Heart right ventricle (tissue), 16 donors: ENCODE data around the gene CHID1. TPM values are rescaled to one million over a fixed set of nuclear protein-coding genes. Genes with fewer than 3 reads are reported as not detected.

Experiments used
- ATAC-seq, 8 donors: fragments of 200-7000 bp; cut with Tn5 transposase; one replicate each; pipeline ENCODE4 v1.9.1; 2020; ENCODE audit warnings: mild to moderate bottlenecking in 8 of 8, moderate library complexity in 8 of 8, moderate number of reproducible peaks in 1 of 8
- DNase-seq, 2 donors: peaks; one replicate each; pipeline ENCODE4 v3.0.0-alpha.2; 2020
- H3K27ac ChIP-seq, 10 donors: fragments of 200-600 bp; sonication (generic) in 2 of 10; one replicate each; pipeline versions ENCODE4 v1.5.0 to v1.8.0; 2020 to 2022; ENCODE audit warnings: mild to moderate bottlenecking in 3 of 10
- H3K27me3 ChIP-seq, 7 donors: fragments of 200-600 bp; one replicate each; pipeline ENCODE4 v1.8.0; 2021 to 2022; ENCODE audit warnings: mild to moderate bottlenecking in 2 of 7
- H3K36me3 ChIP-seq, 9 donors: fragments of 200-600 bp; sonication (generic) in 1 of 9; one replicate each; pipeline versions ENCODE4 v1.5.0 to v1.8.0; 2020 to 2022; ENCODE audit warnings: mild to moderate bottlenecking in 2 of 9
- H3K4me1 ChIP-seq, 9 donors: fragments of 200-600 bp; sonication (generic) in 1 of 9; one replicate each; pipeline versions ENCODE4 v1.5.0 to v1.8.0; 2020 to 2022; ENCODE audit warnings: mild to moderate bottlenecking in 4 of 9
- H3K4me3 ChIP-seq, 10 donors: fragments of 200-600 bp; sonication (generic) in 2 of 10; one replicate each; pipeline versions ENCODE4 v1.5.0 to v1.8.0; 2020 to 2022; ENCODE audit warnings: mild to moderate bottlenecking in 7 of 10, moderate library complexity in 2 of 10
- H3K9me3 ChIP-seq, 11 donors: fragments of 200-600 bp in 10 of 11; sonication (generic) in 2 of 11; one replicate each; pipeline versions ENCODE4 v1.5.0 to v1.8.0; 2013 to 2022; ENCODE audit warnings: mild to moderate bottlenecking in 2 of 11, control low read depth in 1 of 11, moderate library complexity in 1 of 11
- WGBS, 2 donors: extraction: QIAGEN DNeasy Blood & Tissue Kit; methylation state at CpG; one replicate each; pipeline ENCODE4 v1.1.7; 2013; ENCODE audit warnings: inconsistent platforms in 1 of 2; 5-methylcytosine and 5-hydroxymethylcytosine counted together
- intact Hi-C, 10 donors: fragments of 100-400 bp; cut with DNase I; formaldehyde crosslinking; loops; one replicate each; pipeline versions ENCODE4 v1.11.1 to v1.14.2; 2022
- long read RNA-seq, 3 donors: library from polyadenylated mRNA; unstranded; transcript quantifications; one replicate each; pipeline ENCODE4 v2.0.0, GENCODE V29; 2020 to 2021
- polyA plus RNA-seq, 2 donors: library from polyadenylated mRNA; stranded (reverse); fragments of 200-250 nt; gene quantifications; one replicate each; pipeline ENCODE4 v1.2.3, GENCODE V29; 2013
- total RNA-seq, 10 donors: library from RNA; stranded (reverse); fragmentation: NEBNext Ultra II Directional in 3 of 10; extraction: Animal tissue kit (Norgen Biotek cat#: 25700) in 3 of 10; gene quantifications; one replicate each; pipeline versions ENCODE4 v1.2.1 to v1.2.4, GENCODE V29; 2021 to 2023
- TF ChIP-seq, protein P1 (sequence below), 9 donors: fragments of 200-600 bp; sonication (generic) in 2 of 9; IDR thresholded peaks; one replicate each; pipeline versions ENCODE4 v1.5.0 to v1.8.0; 2021 to 2022; ENCODE audit warnings: antibody characterized with exemption in 9 of 9, mild to moderate bottlenecking in 5 of 9, moderate library complexity in 1 of 9
- donor health status: Arrhythmogenic right ventricular cardiomyopathy.
- donor health status: ischemic (EF 13 %, LVEDD 7.1; RV severe dilation, severe dysfunction).
- donor health status: healthy with polysubstance abuse.
- donor health status: DM: no; HTN: yes; CAD: no.
- donor health status: DM: no; HTN: no; CAD: no.
- donor health status: ischemic (EF 25% LVEDD 6.9; RV normal size, moderate dysfunction).
- donor health status: ischemic (EF 25% LVEDD 5.7; RV mildly dilated, moderate dysfunction).
- donor health status: healthy.
- donor health status: DM: yes; HTN: yes; CAD: no.
- donor health status: Ischemic cardiomyopathy.
- donor health status: ischemic (EF 35%, LVEDD 5.7; RV mildly dilated, moderate dysfunction).
- donor health status: nonischemic (EF 11% LVEDD 7.7; RV severe dilation, severe dysfunction).
- donor health status: DM: yes; HTN: yes; CAD: no.
- donor health status: PGD.
- donor health status: ischemic (EF 29% LVEDD 5.4; RV normal size, mild dysfunction).
- donor health status: nonischemic (EF 23%, LVEDD 6.1; RV moderate dilation, normal function).

Gene CHID1
- total RNA-seq (10 to 100 TPM; 47.9 to 75.2 (median 62.4) TPM), polyA plus RNA-seq (10 to 100 TPM; 40.1 to 53.5 TPM)
- long read RNA-seq, donor 1, transcript CHID1-203 (14 exons, 1,477 nt) = minor isoform, 11 of 70 reads
- long read RNA-seq, donor 1, transcript CHID1-202 (12 exons, 1,289 nt) = minor isoform, 5 of 70 reads
- long read RNA-seq, donor 1, transcript CHID1-201 (13 exons, 3,374 nt) = major isoform, 29 of 70 reads
- long read RNA-seq, donor 1, partial matches to known transcripts = 9 of 70 reads
- long read RNA-seq, donor 1, other reads (novel, unspliced or antisense) = 15 of 70 reads
- long read RNA-seq, donor 2, transcript CHID1-203 (14 exons, 1,477 nt) = minor isoform, 16 of 78 reads
- long read RNA-seq, donor 2, transcript CHID1-201 (13 exons, 3,374 nt) = major isoform, 38 of 78 reads
- long read RNA-seq, donor 2, transcript CHID1-202 (12 exons, 1,289 nt) = minor isoform, 5 of 78 reads
- long read RNA-seq, donor 2, partial matches to known transcripts = 10 of 78 reads
- long read RNA-seq, donor 2, other reads (novel, unspliced or antisense) = 9 of 78 reads
- long read RNA-seq, donor 3, transcript CHID1-201 (13 exons, 3,374 nt) = minor isoform, 44 of 123 reads
- long read RNA-seq, donor 3, transcript CHID1-203 (14 exons, 1,477 nt) = major isoform, 51 of 123 reads
- long read RNA-seq, donor 3, partial matches to known transcripts = 14 of 123 reads
- long read RNA-seq, donor 3, other reads (novel, unspliced or antisense) = 12 of 123 reads

DNA sequence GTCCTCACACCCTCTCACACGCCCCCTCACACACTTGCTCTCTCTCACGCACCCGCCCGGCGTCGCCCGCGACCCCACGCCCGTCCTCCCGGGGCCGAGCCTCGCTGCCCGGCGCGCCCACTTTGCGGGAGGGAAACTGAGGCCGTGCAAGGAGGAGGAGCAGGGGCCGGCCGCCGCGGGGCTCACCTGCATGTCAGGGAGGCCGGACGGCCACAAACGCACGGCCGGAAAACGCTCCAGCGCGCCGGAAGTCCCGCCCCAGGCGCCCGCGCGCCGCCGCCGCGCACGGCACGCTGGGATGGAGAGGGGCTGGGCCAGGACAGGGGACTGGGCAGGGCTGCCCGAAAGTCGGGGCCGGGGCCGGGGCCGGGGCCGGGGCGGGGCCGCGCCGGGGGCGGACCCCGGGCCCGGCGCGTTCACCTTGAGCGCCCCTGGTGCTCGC is at the start of gene CHID1:
TSS of gene CHID1 (minus strand) at position 222 of the 442 bp plus-strand sequence. CDS start 5,994 bp downstream, outside the sequence.
- WGBS, 2 donors = 0 to 1% methylated on average over 25 to 59 of the region's 59 CpGs
- TF ChIP-seq, protein P1, sequence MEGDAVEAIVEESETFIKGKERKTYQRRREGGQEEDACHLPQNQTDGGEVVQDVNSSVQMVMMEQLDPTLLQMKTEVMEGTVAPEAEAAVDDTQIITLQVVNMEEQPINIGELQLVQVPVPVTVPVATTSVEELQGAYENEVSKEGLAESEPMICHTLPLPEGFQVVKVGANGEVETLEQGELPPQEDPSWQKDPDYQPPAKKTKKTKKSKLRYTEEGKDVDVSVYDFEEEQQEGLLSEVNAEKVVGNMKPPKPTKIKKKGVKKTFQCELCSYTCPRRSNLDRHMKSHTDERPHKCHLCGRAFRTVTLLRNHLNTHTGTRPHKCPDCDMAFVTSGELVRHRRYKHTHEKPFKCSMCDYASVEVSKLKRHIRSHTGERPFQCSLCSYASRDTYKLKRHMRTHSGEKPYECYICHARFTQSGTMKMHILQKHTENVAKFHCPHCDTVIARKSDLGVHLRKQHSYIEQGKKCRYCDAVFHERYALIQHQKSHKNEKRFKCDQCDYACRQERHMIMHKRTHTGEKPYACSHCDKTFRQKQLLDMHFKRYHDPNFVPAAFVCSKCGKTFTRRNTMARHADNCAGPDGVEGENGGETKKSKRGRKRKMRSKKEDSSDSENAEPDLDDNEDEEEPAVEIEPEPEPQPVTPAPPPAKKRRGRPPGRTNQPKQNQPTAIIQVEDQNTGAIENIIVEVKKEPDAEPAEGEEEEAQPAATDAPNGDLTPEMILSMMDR (IDR thresholded peaks at IDR 0.05) = no peak
- DNase-seq (peak; percentile 86 to 91), ATAC-seq (peak; percentile 92 to 97 (median 95))
- Histone ChIP-seq H3K36me3 (peaks cover 0 to 21% (median 0%) of the 10 kb centered on the region in 9 donors), H3K9me3 (no peaks in the 10 kb centered on the region), H3K4me1 (peaks cover 0 to 24% (median 16%) of the 10 kb centered on the region in 9 donors), H3K27me3 (no peaks in the 10 kb centered on the region), H3K27ac (peak within 1 kb of the TSS; percentile 72 to 99 (median 96)), H3K4me3 (peak within 1 kb of the TSS; percentile 67 to 99 (median 90))
- intact Hi-C loops = loop anchor here in 1 of 10 donors (5.0 kb wide), 1 partner anchor 63 kb away; no protein-coding TSS in a partner anchor

DNA sequence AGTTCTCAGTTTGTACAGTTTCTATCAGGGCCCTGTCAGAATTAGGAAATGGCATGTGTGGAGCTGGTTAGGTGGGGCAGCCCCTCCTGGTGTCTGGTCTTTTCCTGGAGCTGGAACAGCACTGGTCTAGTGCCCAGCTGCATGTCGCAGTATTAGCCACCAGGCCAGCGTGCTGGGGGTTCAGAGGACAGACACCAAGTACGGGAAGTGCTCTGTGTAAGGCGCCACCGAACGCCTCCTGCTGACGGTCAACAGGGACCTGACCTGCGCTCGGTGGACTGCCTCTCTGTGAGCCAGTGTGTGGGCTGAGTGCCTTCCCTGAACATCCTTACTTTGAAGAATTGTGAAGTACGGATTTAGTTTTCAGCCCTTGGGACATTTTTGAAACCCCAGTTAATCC is 49.0 kb upstream of the CHID1 start:
- intact Hi-C loops = no loop called here
- ATAC-seq = peak in 1 of 8 donors; percentile 21
- TF ChIP-seq, protein P1 (IDR thresholded peaks at IDR 0.05) = no peak
- Histone ChIP-seq H3K4me3 (no peak overlapping the region), H3K9me3 (no peaks in the 10 kb centered on the region), H3K36me3 (peaks cover 0 to 71% (median 10%) of the 10 kb centered on the region in 9 donors), H3K27me3 (no peaks in the 10 kb centered on the region), H3K4me1 (peaks cover 0 to 21% (median 7%) of the 10 kb centered on the region in 9 donors), H3K27ac (no peak overlapping the region)
- no peak for DNase-seq
- 84 to 90% methylated on average over 10 of the region's 10 CpGs for WGBS, 2 donors

DNA sequence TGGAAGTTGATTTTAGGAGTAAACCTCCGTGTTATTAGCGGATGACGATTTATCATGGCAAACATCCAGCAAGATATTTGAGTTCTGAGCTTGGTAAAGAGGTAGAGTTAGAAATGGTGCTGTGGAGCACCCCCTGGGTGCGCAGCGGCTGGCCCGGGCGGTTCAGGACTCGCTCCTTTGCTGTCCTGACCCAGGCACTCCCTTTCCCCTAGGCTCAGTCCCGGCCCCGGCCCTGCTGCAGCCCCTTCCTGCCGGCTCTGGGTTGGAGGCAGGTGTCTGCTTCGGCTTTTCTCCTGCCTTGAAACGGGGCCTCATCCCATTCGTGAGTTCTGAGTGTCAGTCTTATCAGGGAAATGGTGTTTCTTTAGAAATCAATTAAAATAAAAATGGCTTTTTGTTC is 48.4 kb upstream of the CHID1 start:
- DNase-seq = no peak
- ATAC-seq = no peak
- no peaks in the 10 kb centered on the region for H3K27me3 ChIP-seq
- TF ChIP-seq, protein P1 (IDR thresholded peaks at IDR 0.05) = no peak
- H3K36me3 ChIP-seq = peaks cover 0 to 65% (median 10%) of the 10 kb centered on the region in 9 donors
- peaks cover 0 to 21% (median 11%) of the 10 kb centered on the region in 9 donors for H3K4me1 ChIP-seq
- 85 to 87% methylated on average over 14 of the region's 14 CpGs for WGBS, 2 donors
- intact Hi-C loops = no loop called here
- no peaks in the 10 kb centered on the region for H3K9me3 ChIP-seq
- H3K27ac ChIP-seq = no peak overlapping the region
- H3K4me3 ChIP-seq = no peak overlapping the region

DNA sequence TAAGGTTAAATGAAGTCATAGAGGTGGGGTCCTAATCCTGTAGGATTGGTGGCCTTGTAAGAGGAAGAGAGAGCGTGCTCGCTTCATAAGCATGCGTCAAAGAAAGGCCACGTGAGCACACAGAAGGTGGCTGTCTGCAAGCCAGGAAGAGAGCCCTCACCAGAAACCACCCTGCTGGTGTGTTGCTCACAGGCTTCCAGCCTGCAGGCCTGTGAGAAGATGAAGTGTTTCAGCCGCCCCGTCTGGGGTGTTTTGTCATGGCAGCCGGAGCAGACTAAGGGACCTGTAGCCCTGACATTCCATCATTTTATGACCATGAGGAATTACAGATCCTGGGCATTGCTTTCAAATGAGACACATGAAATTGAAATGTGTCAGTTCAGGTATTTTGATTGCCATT is 47.5 kb upstream of the CHID1 start:
- no peak overlapping the region for H3K27ac ChIP-seq
- 95 to 97% methylated on average over 7 of the region's 7 CpGs for WGBS, 2 donors
- H3K9me3 ChIP-seq = no peaks in the 10 kb centered on the region
- DNase-seq (no peak), ATAC-seq (no peak)
- TF ChIP-seq, protein P1 (IDR thresholded peaks at IDR 0.05) = no peak
- no peak overlapping the region for H3K4me3 ChIP-seq
- H3K4me1 ChIP-seq = peaks cover 0 to 25% (median 11%) of the 10 kb centered on the region in 9 donors
- H3K27me3 ChIP-seq = no peaks in the 10 kb centered on the region
- intact Hi-C loops = no loop called here
- H3K36me3 ChIP-seq = peaks cover 0 to 56% (median 10%) of the 10 kb centered on the region in 9 donors
